HG02884 (cell line): ENCODE data around the gene MAZ.
"Not testable (repeated sequence)": the region's sequence is repeated elsewhere in the genome, so short reads cannot be mapped to it uniquely, and the experiment has no call there.

ENCODE experiments used
- ATAC-seq: cut with Tn5 transposase; IDR thresholded peaks from one replicate; pipeline ENCODE4 v1.9.1; 2021; ENCODE audit warnings: mild to moderate bottlenecking, moderate library complexity; ENCODE audit not compliant: unreplicated experiment

The MAZ gene

GRCh38 chr16:29784157-29784556, 22.2 kb upstream of the MAZ start:
- no peak for ATAC-seq

- no peak for ATAC-seq
Measured at GRCh38 chr16:29784901-29785500, 21.3 kb upstream of the MAZ start.

- ATAC-seq, result not testable (repeated sequence)
Measured at GRCh38 chr16:29787155-29787554, 19.2 kb upstream of the MAZ start.

- ATAC-seq, result no peak
Measured at GRCh38 chr16:29789775-29790182, 16.6 kb upstream of the MAZ start.

GRCh38 chr16:29790183-29790948, 16.0 kb upstream of the MAZ start, which contains the start of gene KIF22:
Gene KIF22, plus strand, starts transcription at chr16:29790751. Its CDS starts 9 bp downstream, at chr16:29790760.
- ATAC-seq, result peak; percentile 91

GRCh38 chr16:29790949-29791844, 15.1 kb upstream of the MAZ start:
- ATAC-seq, result peak; percentile 30

- no peak for ATAC-seq
Measured at GRCh38 chr16:29791845-29792807, 14.2 kb upstream of the MAZ start.

- not testable (repeated sequence) for ATAC-seq
Measured at GRCh38 chr16:29793153-29793552, 13.2 kb upstream of the MAZ start.

GRCh38 chr16:29794231-29794710, 12.1 kb upstream of the MAZ start:
- ATAC-seq, result no peak

GRCh38 chr16:29802416-29802935, 3.9 kb upstream of the MAZ start:
- no peak for ATAC-seq

- no peak for ATAC-seq
Measured at GRCh38 chr16:29804020-29804419, 2.3 kb upstream of the MAZ start.

GRCh38 chr16:29804455-29805231, 1.7 kb upstream of the MAZ start:
- no peak for ATAC-seq

GRCh38 chr16:29805232-29806098, 864 bp upstream of the MAZ start:
- ATAC-seq, result peak; percentile 40

GRCh38 chr16:29806641-29807425, 504 bp downstream of the MAZ start:
- no peak for ATAC-seq

GRCh38 chr16:29807426-29808218, 1.3 kb downstream of the MAZ start:
- ATAC-seq, result no peak

- ATAC-seq, result no peak
Measured at GRCh38 chr16:29808219-29808900, 2.0 kb downstream of the MAZ start.
